HL-60 (cell line): ENCODE data around the gene ST7L.

ENCODE experiments used
- CTCF ChIP-seq: IDR thresholded peaks from one replicate; pipeline ENCODE4 v1.5.1; 2011; ENCODE audit warnings: low read length, control low read depth, inconsistent platforms; ENCODE audit not compliant: insufficient read depth
- GABPA ChIP-seq: IDR thresholded peaks from 2 replicates; pipeline ENCODE4 v1.6.1; 2012; ENCODE audit warnings: low read depth
- POLR2AphosphoS5 ChIP-seq: IDR thresholded peaks from 2 replicates; pipeline ENCODE4 v1.6.1; 2012; ENCODE audit warnings: low read depth
- REST ChIP-seq: IDR thresholded peaks from 2 replicates; pipeline ENCODE4 v1.6.1; 2012; ENCODE audit warnings: low read depth; ENCODE audit not compliant: insufficient replicate concordance

DNA sequence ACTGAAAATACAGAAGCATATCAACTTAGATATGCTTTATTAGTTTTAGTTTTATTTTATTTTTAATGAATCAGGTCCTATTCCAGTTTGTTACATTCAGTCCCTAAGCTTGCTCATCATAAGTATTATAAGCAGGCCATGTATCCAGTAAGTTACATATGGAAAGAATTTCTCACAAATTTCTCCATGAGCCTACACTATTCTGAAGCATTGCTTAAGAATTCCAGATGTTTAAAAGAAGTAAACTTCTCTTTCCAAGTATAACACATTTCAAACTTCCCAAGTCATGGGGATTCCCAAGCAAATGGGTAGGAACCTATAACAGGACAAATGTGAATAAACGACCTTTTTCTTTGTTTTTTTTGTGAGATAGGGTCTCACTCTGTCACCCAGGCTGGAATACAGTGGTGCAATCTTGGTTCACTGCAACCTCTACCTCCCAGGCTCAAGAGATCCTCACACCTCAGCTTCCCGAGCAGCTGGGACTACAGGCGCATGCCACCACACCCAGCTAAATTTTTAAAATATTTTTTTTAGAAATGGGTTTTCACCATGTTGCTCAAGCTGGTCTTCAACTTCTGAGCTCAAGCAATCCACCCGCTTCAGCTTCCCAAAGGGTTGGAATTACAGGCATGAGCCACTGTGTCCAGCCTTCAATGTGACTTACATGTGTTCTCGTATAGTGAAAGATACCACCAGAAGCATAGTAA lies 39.0 kb downstream of the ST7L start:
- TF ChIP-seq CTCF (no peak), REST (no peak), POLR2AphosphoS5 (no peak), GABPA (no peak)
